Sigmoid colon (tissue), 4 donors: ENCODE data around the gene JAG1.

Source experiments
- EP300 ChIP-seq, 4 donors: sonication (generic); formaldehyde crosslinking; IDR thresholded peaks; one replicate each; pipeline ENCODE4 v1.6.1; 2017; ENCODE audit warnings: antibody characterized with exemption in 4 of 4
- POLR2A ChIP-seq, 2 donors: fragments of 450-650 bp; IDR thresholded peaks; one replicate each; pipeline ENCODE4 v1.6.1; 2016; ENCODE audit warnings: antibody characterized with exemption in 2 of 2, mild to moderate bottlenecking in 2 of 2, moderate library complexity in 2 of 2
- TF ChIP-seq, protein P1 (sequence below), 4 experiments: fragments of 450-650 bp in 3 of 4; fragments of 200-600 bp in 1 of 4; IDR thresholded peaks; one replicate each; pipeline ENCODE4 v1.5.1; 2016 to 2019; ENCODE audit warnings: antibody characterized with exemption in 4 of 4, mild to moderate bottlenecking in 3 of 4, moderate library complexity in 2 of 4

DNA sequence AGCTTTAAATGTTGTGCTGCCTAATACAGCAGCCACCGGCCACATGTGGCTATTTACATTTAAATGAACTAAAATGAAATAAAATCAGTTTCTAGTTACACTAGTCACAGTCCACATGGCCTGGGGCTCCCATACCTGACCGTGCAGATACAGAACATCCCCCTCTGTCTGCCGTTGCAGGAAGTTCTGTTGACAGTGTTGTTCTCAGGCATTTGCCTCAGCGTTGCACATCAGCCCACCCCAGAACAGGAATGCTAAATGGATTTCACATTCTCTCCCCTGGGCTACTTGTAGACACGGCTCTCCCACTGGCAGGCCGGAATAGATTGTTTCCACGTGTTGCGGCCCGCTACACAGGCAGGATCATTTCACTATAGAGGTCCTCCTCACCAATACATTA, 26.3 kb downstream of the JAG1 start:
- TF ChIP-seq EP300 (IDR thresholded peaks at IDR 0.05) (no peak), POLR2A (IDR thresholded peaks at IDR 0.05) (no peak)
- TF ChIP-seq, protein P1, sequence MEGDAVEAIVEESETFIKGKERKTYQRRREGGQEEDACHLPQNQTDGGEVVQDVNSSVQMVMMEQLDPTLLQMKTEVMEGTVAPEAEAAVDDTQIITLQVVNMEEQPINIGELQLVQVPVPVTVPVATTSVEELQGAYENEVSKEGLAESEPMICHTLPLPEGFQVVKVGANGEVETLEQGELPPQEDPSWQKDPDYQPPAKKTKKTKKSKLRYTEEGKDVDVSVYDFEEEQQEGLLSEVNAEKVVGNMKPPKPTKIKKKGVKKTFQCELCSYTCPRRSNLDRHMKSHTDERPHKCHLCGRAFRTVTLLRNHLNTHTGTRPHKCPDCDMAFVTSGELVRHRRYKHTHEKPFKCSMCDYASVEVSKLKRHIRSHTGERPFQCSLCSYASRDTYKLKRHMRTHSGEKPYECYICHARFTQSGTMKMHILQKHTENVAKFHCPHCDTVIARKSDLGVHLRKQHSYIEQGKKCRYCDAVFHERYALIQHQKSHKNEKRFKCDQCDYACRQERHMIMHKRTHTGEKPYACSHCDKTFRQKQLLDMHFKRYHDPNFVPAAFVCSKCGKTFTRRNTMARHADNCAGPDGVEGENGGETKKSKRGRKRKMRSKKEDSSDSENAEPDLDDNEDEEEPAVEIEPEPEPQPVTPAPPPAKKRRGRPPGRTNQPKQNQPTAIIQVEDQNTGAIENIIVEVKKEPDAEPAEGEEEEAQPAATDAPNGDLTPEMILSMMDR (IDR thresholded peaks at IDR 0.05), result peak in 1 of 4 experiments; percentile 15
